ENCODE data around the gene PRSS23.
"Not testable (repeated sequence)": the region's sequence is repeated elsewhere in the genome, so short reads cannot be mapped to it uniquely, and the experiment has no call there.

Gene PRSS23

GRCh38 chr11:86816251-86816726 is 15.9 kb downstream of the PRSS23 start:
- no peak for DNase-seq

- peak; percentile 52 for DNase-seq
Measured at GRCh38 chr11:86818462-86819192, 18.3 kb downstream of the PRSS23 start.

- not testable (repeated sequence) for DNase-seq
Measured at GRCh38 chr11:86824139-86824538, 23.8 kb downstream of the PRSS23 start.

DNA sequence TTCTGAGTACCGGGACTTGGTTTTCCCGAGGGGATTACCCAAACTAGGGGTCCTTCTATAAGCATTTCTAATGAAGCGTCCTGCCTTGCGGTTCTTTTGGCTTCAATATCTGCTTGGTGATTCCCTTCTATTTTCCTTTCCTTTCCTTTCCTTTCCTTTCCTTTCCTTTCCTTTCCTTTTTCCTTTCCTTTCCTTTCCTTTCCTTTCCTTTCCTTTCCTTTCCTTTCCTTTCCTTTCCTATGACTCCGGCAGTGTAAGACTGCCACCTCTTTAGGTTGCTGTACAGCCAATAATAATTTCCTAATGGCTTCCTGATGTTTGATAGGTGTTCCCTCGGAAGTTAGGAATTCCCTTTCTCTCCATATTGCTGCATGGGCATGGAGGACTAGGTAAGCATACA is 34.0 kb downstream of the PRSS23 start:
- DNase-seq, result not testable (repeated sequence)

- not testable (repeated sequence) for DNase-seq
Measured at GRCh38 chr11:86844762-86845508, 44.6 kb downstream of the PRSS23 start.

DNA sequence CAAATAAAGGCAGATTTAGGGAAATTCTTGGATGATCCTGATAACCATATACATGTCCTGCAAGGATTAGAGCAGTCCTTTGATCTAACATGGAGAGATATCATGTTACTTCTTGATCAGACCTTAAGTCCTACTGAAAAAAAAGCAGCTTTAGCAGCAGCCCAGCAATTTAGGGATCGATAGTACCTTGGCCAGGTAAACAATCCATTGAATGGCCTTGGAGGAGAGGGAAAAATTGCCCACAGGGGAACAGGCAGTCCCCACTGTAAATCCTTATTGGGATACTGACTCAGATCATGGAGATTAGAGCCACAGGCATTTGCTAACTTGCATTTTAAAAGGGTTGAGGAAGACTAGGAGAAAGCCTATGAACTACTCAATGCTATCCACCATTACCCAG is 47.8 kb downstream of the PRSS23 start:
- DNase-seq, result no peak

- no peak for DNase-seq
Measured at GRCh38 chr11:86849679-86850078, 49.3 kb downstream of the PRSS23 start.
